GM10248 (cell line): ENCODE data around the gene SAMM50.
A peak's percentile ranks its signal among the peaks of the same experiment; 100 is the strongest.

ENCODE experiments used
- CTCF ChIA-PET: fragments of 300-600 bp; sonication (Branson Sonifier 250); formaldehyde crosslinking; extraction: SDS; loops from one replicate; lab custom pipeline; 2021; ENCODE audit warnings: antibody characterized with exemption; lab: Yijun Ruan, JAX
- POLR2A ChIA-PET: fragments of 350-650 bp; sonication (Branson Sonifier 250); formaldehyde crosslinking; extraction: SDS; loops from one replicate; lab custom pipeline; 2020; ENCODE audit warnings: antibody characterized with exemption; lab: Yijun Ruan, JAX
- DNase-seq: peaks from one replicate; pipeline ENCODE4 v3.0.0; 2012; ENCODE audit errors: extremely low spot score
- TF ChIP-seq, protein P1 (sequence below): IDR thresholded peaks from 2 replicates; pipeline ENCODE4 v1.5.1; 2012; ENCODE audit warnings: mild to moderate bottlenecking, low read depth; ENCODE audit errors: extremely low read depth, missing control alignments, control extremely low read depth

Gene SAMM50

DNA sequence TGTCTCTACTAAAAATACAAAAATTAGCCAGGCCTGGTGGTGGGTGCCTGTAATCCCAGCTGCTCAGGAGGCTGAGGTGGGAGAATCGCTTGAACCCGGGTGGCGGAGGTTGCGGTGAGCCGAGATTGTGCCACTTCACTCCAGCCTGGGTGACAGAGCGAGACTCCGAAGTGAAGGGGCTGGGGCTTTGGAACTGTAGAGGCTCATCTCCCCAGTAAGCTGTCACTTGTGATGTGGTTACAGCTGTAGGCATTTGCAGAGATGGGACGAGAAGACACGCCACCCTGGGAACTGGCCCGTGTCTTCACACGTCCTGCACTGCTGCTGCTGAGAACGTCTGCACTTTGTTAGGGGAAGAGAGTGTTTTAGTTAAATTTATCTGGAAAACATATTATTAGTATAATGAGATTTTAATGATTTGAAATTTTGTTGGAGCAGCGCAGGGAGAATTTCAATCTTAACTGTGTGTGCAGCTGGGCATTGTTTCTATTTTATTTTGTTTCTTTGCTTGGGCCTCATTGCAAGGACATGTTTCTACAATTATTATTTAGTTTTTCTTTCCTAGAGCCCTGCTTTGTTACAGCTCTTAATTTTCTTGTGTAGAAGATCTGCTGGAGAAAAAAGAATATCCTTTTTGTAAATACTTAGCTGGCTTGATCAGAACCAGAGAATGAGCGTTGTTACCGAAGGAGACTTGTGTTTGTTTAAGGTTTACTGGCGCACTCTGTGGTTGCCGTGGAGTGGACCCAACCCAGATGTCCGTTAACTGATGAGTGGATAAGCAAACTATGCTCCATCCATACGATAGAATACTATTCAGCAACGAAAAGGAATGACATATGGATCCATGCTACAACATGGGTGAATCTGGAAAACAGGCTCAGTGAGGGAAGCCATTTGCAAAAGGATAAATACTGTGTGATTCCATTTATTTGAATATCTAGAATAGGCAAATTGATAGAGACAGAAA, 87.3 kb downstream of the SAMM50 start:
- peak; percentile 78 for DNase-seq
- POLR2A ChIA-PET: interaction anchor here (0.8 to 1.8 kb wide), 4 partner anchors 13 to 21 kb away, joined by 3 to 10 read pairs (median 4); no protein-coding TSS in a partner anchor
- CTCF ChIA-PET: interaction anchor here (0.7 to 2.6 kb wide), 8 partner anchors 9 to 526 kb away, joined by 3 to 11 read pairs (median 6); no protein-coding TSS in a partner anchor
- TF ChIP-seq, protein P1, sequence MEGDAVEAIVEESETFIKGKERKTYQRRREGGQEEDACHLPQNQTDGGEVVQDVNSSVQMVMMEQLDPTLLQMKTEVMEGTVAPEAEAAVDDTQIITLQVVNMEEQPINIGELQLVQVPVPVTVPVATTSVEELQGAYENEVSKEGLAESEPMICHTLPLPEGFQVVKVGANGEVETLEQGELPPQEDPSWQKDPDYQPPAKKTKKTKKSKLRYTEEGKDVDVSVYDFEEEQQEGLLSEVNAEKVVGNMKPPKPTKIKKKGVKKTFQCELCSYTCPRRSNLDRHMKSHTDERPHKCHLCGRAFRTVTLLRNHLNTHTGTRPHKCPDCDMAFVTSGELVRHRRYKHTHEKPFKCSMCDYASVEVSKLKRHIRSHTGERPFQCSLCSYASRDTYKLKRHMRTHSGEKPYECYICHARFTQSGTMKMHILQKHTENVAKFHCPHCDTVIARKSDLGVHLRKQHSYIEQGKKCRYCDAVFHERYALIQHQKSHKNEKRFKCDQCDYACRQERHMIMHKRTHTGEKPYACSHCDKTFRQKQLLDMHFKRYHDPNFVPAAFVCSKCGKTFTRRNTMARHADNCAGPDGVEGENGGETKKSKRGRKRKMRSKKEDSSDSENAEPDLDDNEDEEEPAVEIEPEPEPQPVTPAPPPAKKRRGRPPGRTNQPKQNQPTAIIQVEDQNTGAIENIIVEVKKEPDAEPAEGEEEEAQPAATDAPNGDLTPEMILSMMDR: no peak

DNA sequence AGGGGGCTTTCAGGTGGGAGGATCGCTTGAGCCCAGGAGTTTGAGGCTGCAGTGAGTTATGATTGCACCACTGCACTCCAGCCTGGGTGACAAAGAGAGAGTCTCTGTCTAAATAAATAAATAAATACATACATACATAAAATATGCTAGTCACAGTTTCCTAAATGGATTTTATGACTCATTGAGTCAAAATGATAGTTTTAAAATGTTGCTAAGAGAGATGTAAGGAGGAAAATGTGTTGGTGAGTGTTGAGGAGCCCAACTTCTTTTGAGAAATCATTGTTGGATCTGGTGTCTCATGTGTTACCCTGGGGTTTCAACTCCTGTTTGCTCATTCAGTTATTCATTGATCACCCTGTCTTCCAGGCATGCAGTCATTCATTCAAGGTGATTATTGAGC, 89.9 kb downstream of the SAMM50 start:
- no peak for DNase-seq
- POLR2A ChIA-PET: interaction anchor here (0.9 kb wide), 1 partner anchor 19 kb away, joined by 3 read pairs; no protein-coding TSS in a partner anchor

More for the DNA sequence above, 89.9 kb downstream of the SAMM50 start:
- CTCF ChIA-PET: interaction anchor here (0.9 kb wide), 1 partner anchor 37 kb away, joined by 3 read pairs; no protein-coding TSS in a partner anchor
- TF ChIP-seq, protein P1: no peak
